Vagina (tissue), 2 donors: ENCODE results near the gene ATP5MC2. TPM values are rescaled to one million over a fixed set of nuclear protein-coding genes. Genes with fewer than 3 reads are reported as not detected.
"Not testable (repeated sequence)": the region's sequence is repeated elsewhere in the genome, so short reads cannot be mapped to it uniquely, and the experiment has no call there.

ENCODE experiments used
- DNase-seq, 2 donors: peaks; one replicate each; pipeline ENCODE4 v3.0.0-alpha.2; 2017; ENCODE audit errors: extremely low spot score in 2 of 2
- H3K27ac ChIP-seq: fragments of 200-600 bp; sonication (generic); one replicate; pipeline ENCODE4 v1.5.1; 2019
- H3K27me3 ChIP-seq: fragments of 200-600 bp; sonication (generic); one replicate; pipeline ENCODE4 v1.5.1; 2019
- H3K36me3 ChIP-seq, 2 donors: fragments of 200-600 bp; sonication (generic); one replicate each; pipeline ENCODE4 v1.5.1; 2017 to 2019
- H3K4me1 ChIP-seq: fragments of 200-600 bp; sonication (generic); one replicate; pipeline ENCODE4 v1.5.1; 2019
- H3K4me3 ChIP-seq, 2 donors: fragments of 200-600 bp; sonication (generic); 1 replicate in 1 of 2; 2 replicates in 1 of 2; pipeline ENCODE4 v1.5.1; 2016 to 2019
- H3K9me3 ChIP-seq: fragments of 200-600 bp; sonication (generic); one replicate; pipeline ENCODE4 v1.5.1; 2019
- CTCF ChIP-seq, 3 experiments: fragments of 450-650 bp in 2 of 3; fragments of 200-600 bp in 1 of 3; sonication (generic) in 1 of 3; IDR thresholded peaks; one replicate each; pipeline ENCODE4 v1.5.1; 2017 to 2019; ENCODE audit warnings: antibody characterized with exemption in 3 of 3, mild to moderate bottlenecking in 2 of 3, moderate library complexity in 2 of 3
- POLR2A ChIP-seq, 2 donors: fragments of 450-650 bp; IDR thresholded peaks; one replicate each; pipeline ENCODE4 v1.6.1; 2017; ENCODE audit warnings: antibody characterized with exemption in 2 of 2, mild to moderate bottlenecking in 2 of 2, moderate library complexity in 2 of 2
- POLR2AphosphoS5 ChIP-seq, 2 donors: sonication (generic); formaldehyde crosslinking; IDR thresholded peaks; one replicate each; pipeline ENCODE4 v1.9.0; 2017; ENCODE audit warnings: antibody characterized with exemption in 2 of 2, mild to moderate bottlenecking in 2 of 2, low read depth in 1 of 2; ENCODE audit not compliant: insufficient read depth in 1 of 2
- intact Hi-C: fragments of 100-400 bp; cut with DNase I; formaldehyde crosslinking; loops from one replicate; pipeline ENCODE4 v1.15.1; 2023
- total RNA-seq: library from RNA; depleted of rRNA; stranded (reverse); fragments of >200 nt; gene quantifications from one replicate; pipeline ENCODE4 v1.2.3, GENCODE V29; 2016

ATP5MC2 gene
- total RNA-seq, 1 donor from 2014 or later = 311 TPM

GRCh38 chr12:53683494-53683893 is 7.6 kb upstream of the ATP5MC2 start:
- Histone ChIP-seq H3K4me3 (no peak overlapping the region), H3K4me1 (no peaks in the 10 kb centered on the region), H3K9me3 (no peaks in the 10 kb centered on the region), H3K27ac (no peak overlapping the region), H3K36me3 (no peaks in the 10 kb centered on the region), H3K27me3 (no peaks in the 10 kb centered on the region)
- TF ChIP-seq POLR2AphosphoS5 (IDR thresholded peaks at IDR 0.05; ENCODE audit: insufficient read depth in 1 of 2, low read depth in 1 of 2) = no peak
- TF ChIP-seq POLR2A (IDR thresholded peaks at IDR 0.05) = no peak
- TF ChIP-seq CTCF (IDR thresholded peaks at IDR 0.05) = no peak
- DNase-seq = no peak
- intact Hi-C loops = no loop called here

- H3K27ac ChIP-seq, H3K36me3 ChIP-seq, H3K4me3 ChIP-seq, H3K9me3 ChIP-seq, DNase-seq, H3K27me3 ChIP-seq, intact Hi-C loops: not testable (repeated sequence)
- peaks cover 24% of the 10 kb centered on the region for H3K4me1 ChIP-seq
Observed at GRCh38 chr12:53680061-53680460, 4.2 kb upstream of the ATP5MC2 start.

GRCh38 chr12:53677800-53678148 is 1.9 kb upstream of the ATP5MC2 start:
- Histone ChIP-seq H3K9me3 (no peaks in the 10 kb centered on the region), H3K27ac (peak overlapping the region; percentile 93), H3K27me3 (no peaks in the 10 kb centered on the region), H3K4me1 (peaks cover 43% of the 10 kb centered on the region), H3K4me3 (peak overlapping the region; percentile 69 to 85), H3K36me3 (peaks cover 0 to 11% of the 10 kb centered on the region in 2 donors)
- intact Hi-C loops = loop anchor here (2.0 to 5.0 kb wide), 2 partner anchors 50 to 135 kb away; partner anchors contain the start of gene ATF7
- DNase-seq = no peak
- no peak for TF ChIP-seq POLR2AphosphoS5 (IDR thresholded peaks at IDR 0.05; ENCODE audit: insufficient read depth in 1 of 2, low read depth in 1 of 2)

- H3K9me3 ChIP-seq = no peaks in the 10 kb centered on the region
- TF ChIP-seq POLR2AphosphoS5 (IDR thresholded peaks at IDR 0.05; ENCODE audit: insufficient read depth in 1 of 2, low read depth in 1 of 2) = no peak
- TF ChIP-seq CTCF (IDR thresholded peaks at IDR 0.05) = no peak
- peak overlapping the region; percentile 93 for H3K27ac ChIP-seq
- intact Hi-C loops = loop anchor here (2.0 to 5.0 kb wide), 2 partner anchors 50 to 134 kb away; partner anchors contain the start of gene ATF7
- peaks cover 43% of the 10 kb centered on the region for H3K4me1 ChIP-seq
- peak overlapping the region; percentile 69 to 85 for H3K4me3 ChIP-seq
- peaks cover 0 to 16% of the 10 kb centered on the region in 2 donors for H3K36me3 ChIP-seq
- no peak for DNase-seq
- H3K27me3 ChIP-seq = no peaks in the 10 kb centered on the region
Observed at GRCh38 chr12:53677016-53677799, 1.3 kb upstream of the ATP5MC2 start.

- TF ChIP-seq POLR2AphosphoS5 (IDR thresholded peaks at IDR 0.05; ENCODE audit: insufficient read depth in 1 of 2, low read depth in 1 of 2) (no peak), POLR2A (IDR thresholded peaks at IDR 0.05) (no peak), CTCF (IDR thresholded peaks at IDR 0.05) (no peak)
- Histone ChIP-seq H3K36me3 (peaks cover 0 to 19% of the 10 kb centered on the region in 2 donors), H3K9me3 (no peaks in the 10 kb centered on the region), H3K27ac (peak overlapping the region; percentile 93), H3K4me1 (peaks cover 43% of the 10 kb centered on the region), H3K4me3 (peak overlapping the region; percentile 69 to 85), H3K27me3 (no peaks in the 10 kb centered on the region)
- intact Hi-C loops = loop anchor here (2.0 to 5.0 kb wide), 2 partner anchors 49 to 134 kb away; partner anchors contain the start of gene ATF7
- no peak for DNase-seq
Observed at GRCh38 chr12:53676656-53677015, 753 bp upstream of the ATP5MC2 start.
